ENCODE results near the gene PDGFRB. TPM values are rescaled to one million over a fixed set of nuclear protein-coding genes. Genes with fewer than 3 reads are reported as not detected.

The PDGFRB gene
- total and polyA plus RNA-seq, 2 of the 4 experiments (the other 2 are of a cell fraction), result 108 to 124 TPM

GRCh38 chr5:150129813-150130492 is 25.7 kb downstream of the PDGFRB start:
- 45% methylated on average over 9 of the region's 25 CpGs; no CpG with 5 or more reads in 1 of the 2 experiments for WGBS, 2 experiments (ENCODE audit: extremely low coverage in 2 of 2, insufficient read length in 1 of 2)
- Histone ChIP-seq H3K56ac (ENCODE audit: extremely low read depth, insufficient read depth, low read length) (no peak overlapping the region), H3K23ac (ENCODE audit: low read depth, low read length) (no peak overlapping the region), H3K9ac (ENCODE audit: low read depth, low read length) (no peak overlapping the region), H2BK5ac (ENCODE audit: low read depth, low read length, poor library complexity, severe bottlenecking) (peak overlapping the region; percentile 43), H3K4me2 (ENCODE audit: low read depth, low read length) (no peak overlapping the region), H2AFZ (replicated peaks; ENCODE audit: low read length, poor library complexity) (peak overlapping the region; percentile 75), H2AK5ac (ENCODE audit: low read depth, low read length) (peak overlapping the region; percentile 85), H4K20me1 (ENCODE audit: insufficient read depth, low read length) (no peaks in the 10 kb centered on the region), H3K9me3 (ENCODE audit: control insufficient read depth, insufficient read depth, low read length) (no peaks in the 10 kb centered on the region), H4K91ac (ENCODE audit: insufficient read depth, low read depth, low read length) (peak overlapping the region; percentile 77), H3K36me3 (ENCODE audit: control insufficient read depth, insufficient read depth, low read length) (peaks cover 91% of the 10 kb centered on the region), H3K79me1 (ENCODE audit: low read depth in 1 of 2, low read length in 2 of 2) (peaks cover 37 to 89% of the 10 kb centered on the region in 2 experiments), H2BK120ac (ENCODE audit: low read depth, low read length) (peak overlapping the region; percentile 82), H3K4ac (ENCODE audit: low read depth, low read length) (peak overlapping the region; percentile 94), H4K8ac (ENCODE audit: low read depth in 2 of 2, low read length in 2 of 2) (peak overlapping the region; percentile 6 to 66; a peak in 2 of 4 replicates), H3K4me1 (ENCODE audit: control insufficient read depth, insufficient read depth, low read length) (peaks cover 31% of the 10 kb centered on the region), H3K4me3 (ENCODE audit: insufficient read depth, low read depth, low read length) (no peak overlapping the region), H3K9me1 (ENCODE audit: insufficient read depth, low read length) (peaks cover 14% of the 10 kb centered on the region), H4K5ac (ENCODE audit: low read depth, low read length) (peak overlapping the region; percentile 10; the same call in 1 of the 2 replicates), H2BK15ac (ENCODE audit: low read depth, low read length) (peak overlapping the region; percentile 67; the same call in 2 of the 3 replicates), H3K14ac (replicated peaks; ENCODE audit: low read depth, low read length) (0 out of 2 replicates have a peak overlapping the region, but pooled peaks have one; percentile 44), H2BK20ac (ENCODE audit: low read depth, low read length) (peak overlapping the region; percentile 57; the same call in 1 of the 2 replicates), H3K18ac (ENCODE audit: low read depth, low read length) (no peak overlapping the region), H3K27ac (ENCODE audit: insufficient read depth, low read length) (0 out of 2 replicates have a peak overlapping the region, but pooled peaks have one; percentile 18), H2AK9ac (replicated peaks; ENCODE audit: low read depth, low read length, poor library complexity) (peak overlapping the region; percentile 57), H3K27me3 (ENCODE audit: control insufficient read depth, insufficient read depth, low read length) (no peaks in the 10 kb centered on the region)
- ATAC-seq (ENCODE audit: low read depth) (peak; percentile 87), DNase-seq (peak; percentile 78)
- TF ChIP-seq MAFK (IDR thresholded peaks at IDR 0.05; ENCODE audit: low read depth, low read length) (no peak), RAD21 (IDR thresholded peaks at IDR 0.05; ENCODE audit: low read length) (peak; percentile 96), SMC3 (IDR thresholded peaks at IDR 0.05; ENCODE audit: low read depth, low read length) (peak; percentile 97), FOS (IDR thresholded peaks at IDR 0.05; ENCODE audit: low read depth, low read length) (no peak), POLR2A (IDR thresholded peaks at IDR 0.05; ENCODE audit: low read depth, low read length) (peak; percentile 42; the same call in 1 of the 2 replicates), NFE2L2 (IDR thresholded peaks at IDR 0.05; ENCODE audit: low read depth, low read length) (no peak), CEBPB (IDR thresholded peaks at IDR 0.05; ENCODE audit: low read depth, low read length) (peak; percentile 98), RCOR1 (IDR thresholded peaks at IDR 0.05; ENCODE audit: insufficient replicate concordance, low read length) (no peak), CTCF (conservative IDR thresholded peaks at IDR 0.05; ENCODE audit: low read depth, low read length) (peak; percentile 92), CHD1 (IDR thresholded peaks at IDR 0.05; ENCODE audit: low read depth, low read length) (no peak), MAZ (IDR thresholded peaks at IDR 0.05; ENCODE audit: borderline replicate concordance, low read depth, low read length) (peak; percentile 45; the same call in 1 of the 2 replicates)
- in situ Hi-C loops (cut with MboI; ENCODE audit: low sequenced_read_pairs), result loop anchor here (5.0 kb wide), 1 partner anchor 82 kb away; no protein-coding TSS in a partner anchor
- dilution Hi-C loops (cut with HindIII; ENCODE audit: low sequenced_read_pairs, unreplicated experiment), result no loop called here
- intact Hi-C loops (cut with micrococcal nuclease), result loop anchor here (1.0 to 2.0 kb wide), 6 partner anchors 8 to 306 kb away; partner anchors contain the start of gene PDGFRB
- CTCF ChIA-PET, result interaction anchor here (0.6 to 1.2 kb wide), 2 partner anchors 29 to 163 kb away, joined by 3 read pairs; no protein-coding TSS in a partner anchor
- no TSS peak for BruUV-seq (replicated peaks)
- POLR2A ChIA-PET (ENCODE audit: unreplicated experiment), result no interaction called here
